HG02678 (cell line): Measurements from ENCODE around the gene DLG5.

ENCODE experiments used
- ATAC-seq: cut with Tn5 transposase; IDR thresholded peaks from one replicate; pipeline ENCODE4 v1.9.1; 2021; ENCODE audit warnings: mild to moderate bottlenecking, moderate library complexity; ENCODE audit not compliant: unreplicated experiment

Gene DLG5

GRCh38 chr10:77892021-77892739 is 34.4 kb downstream of the DLG5 start:
- no peak for ATAC-seq

DNA sequence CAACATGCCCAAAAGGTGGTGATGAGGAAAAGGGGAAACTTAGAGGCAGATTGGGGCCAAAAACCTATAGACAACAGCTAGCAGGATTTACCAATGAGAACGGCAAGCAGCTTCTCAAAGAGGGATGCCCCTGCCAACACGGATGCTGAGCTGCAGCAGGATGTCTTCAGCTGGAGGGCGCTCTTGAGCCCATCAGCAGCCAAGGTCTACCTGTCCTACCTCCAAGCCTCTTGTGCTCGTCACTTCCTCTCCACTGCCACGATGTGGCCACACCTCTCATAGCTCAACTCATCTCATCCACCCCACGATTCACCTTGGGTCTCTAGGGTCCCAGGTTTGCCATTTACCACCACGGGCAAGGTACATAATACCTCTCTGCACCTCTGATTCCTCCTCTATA is 36.5 kb downstream of the DLG5 start:
- no peak for ATAC-seq

- ATAC-seq: no peak
These were observed 37.2 kb downstream of the DLG5 start for GRCh38 chr10:77889277-77889903.

GRCh38 chr10:77888356-77888703 is 38.2 kb downstream of the DLG5 start:
- ATAC-seq: no peak

GRCh38 chr10:77887631-77888355 is 38.8 kb downstream of the DLG5 start:
- ATAC-seq: no peak

GRCh38 chr10:77886795-77887355 is 39.7 kb downstream of the DLG5 start:
- no peak for ATAC-seq

- ATAC-seq: no peak
These were observed 42.4 kb downstream of the DLG5 start for GRCh38 chr10:77884181-77884580.

- ATAC-seq: no peak
These were observed 44.9 kb downstream of the DLG5 start for GRCh38 chr10:77881636-77882035.

GRCh38 chr10:77881222-77881621 is 45.3 kb downstream of the DLG5 start:
- no peak for ATAC-seq

DNA sequence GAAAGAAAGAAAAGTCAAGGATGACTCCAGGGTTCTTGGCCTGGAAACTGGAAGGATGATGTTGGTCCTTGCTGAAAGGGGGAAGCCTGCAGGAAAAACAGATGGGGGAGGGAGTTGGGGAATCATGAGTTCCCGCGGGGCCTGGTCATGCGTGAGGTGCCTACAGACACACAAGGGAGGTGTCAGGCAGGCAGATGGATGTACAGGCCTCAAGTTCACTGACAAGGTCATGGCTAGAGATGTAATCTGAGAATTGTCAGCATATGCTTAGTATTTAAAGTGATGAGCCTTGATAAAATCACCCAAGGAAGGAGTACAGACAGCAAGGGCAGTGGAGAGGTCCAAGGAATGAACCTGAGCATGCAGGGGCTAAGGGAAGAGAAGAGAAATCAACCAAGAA is 46.8 kb downstream of the DLG5 start:
- no peak for ATAC-seq

DNA sequence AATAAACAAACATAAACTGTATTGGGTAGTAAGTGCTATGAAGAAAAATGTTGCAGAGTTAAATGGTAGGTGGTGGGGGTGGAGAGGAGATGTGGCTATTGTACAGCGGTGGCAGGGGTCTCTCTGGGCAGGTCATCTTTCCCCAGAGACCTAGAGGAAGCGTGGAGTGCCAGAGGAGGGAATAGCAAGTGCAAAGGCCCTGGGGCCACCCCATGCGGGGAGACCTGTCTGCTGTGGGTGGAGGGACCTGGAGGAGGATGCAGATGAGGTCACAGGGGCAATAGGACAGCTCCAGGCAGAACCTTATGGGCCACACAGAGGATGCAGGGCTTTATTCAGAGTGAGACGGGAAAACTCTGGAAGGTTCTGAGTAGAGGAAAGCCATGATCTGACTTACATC is 47.5 kb downstream of the DLG5 start:
- no peak for ATAC-seq

DNA sequence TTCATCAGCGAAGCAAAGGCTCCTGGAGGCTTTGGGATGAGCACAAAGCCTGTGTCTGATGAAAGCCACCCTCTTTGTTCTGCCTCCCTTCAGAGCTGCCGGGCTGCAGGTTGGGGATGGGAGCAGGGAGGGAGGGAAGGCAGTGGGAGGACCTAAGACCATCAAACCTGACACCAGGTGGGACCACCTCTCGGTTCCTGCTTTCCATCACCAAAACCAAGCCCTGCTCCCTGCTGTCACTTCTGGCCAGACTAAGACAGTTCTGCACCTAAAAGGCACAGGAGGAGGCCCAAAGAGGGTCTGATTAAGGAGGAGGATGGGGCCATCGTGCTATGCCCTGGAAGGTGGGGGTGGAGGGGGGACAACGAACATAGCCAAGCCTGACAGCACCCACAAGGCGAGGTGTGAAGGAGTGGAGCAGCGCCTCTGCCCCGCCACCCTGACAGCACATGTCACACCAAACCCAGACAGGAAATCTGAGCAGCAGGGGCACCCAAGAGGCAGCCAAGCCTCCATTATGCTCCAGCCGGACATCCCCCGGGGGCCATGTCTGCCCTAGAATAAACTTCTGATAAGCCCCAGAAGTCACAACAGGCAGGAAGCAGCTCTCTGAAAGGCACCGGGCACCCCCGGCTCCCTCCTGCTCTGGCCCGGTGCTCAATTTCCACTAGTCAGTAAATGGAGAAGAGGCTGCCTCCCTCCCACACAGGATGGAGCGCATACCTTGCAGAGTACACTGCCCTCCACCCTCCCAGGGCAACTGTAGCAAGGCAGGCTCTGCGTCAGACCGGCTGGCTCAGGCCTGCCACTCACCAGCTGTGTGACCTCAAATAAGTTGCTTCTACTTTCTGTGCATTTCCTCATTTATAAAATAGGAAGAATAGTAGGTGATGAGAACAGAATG is 48.9 kb downstream of the DLG5 start:
- ATAC-seq: peak; percentile 64

DNA sequence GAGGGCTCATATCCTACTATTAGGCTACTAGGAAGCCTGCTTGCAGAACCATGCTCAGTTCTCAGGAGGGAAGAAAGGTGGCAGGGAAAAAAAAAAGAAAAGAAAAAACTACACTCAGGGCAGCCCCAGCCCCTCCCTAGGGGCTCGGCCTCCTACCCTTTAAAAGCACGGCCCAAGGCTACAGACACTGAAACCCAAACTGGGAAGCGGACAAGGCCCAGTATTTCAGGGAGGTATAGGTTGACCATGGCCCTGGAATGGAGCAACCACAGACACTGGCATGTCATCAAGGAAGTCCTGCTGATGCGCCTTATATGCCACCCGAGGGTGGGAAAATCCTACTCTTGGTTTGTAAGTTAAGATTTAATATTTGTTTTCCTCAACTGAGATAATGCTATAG is 50.8 kb downstream of the DLG5 start:
- ATAC-seq: no peak

GRCh38 chr10:77874872-77875271 is 51.7 kb downstream of the DLG5 start:
- ATAC-seq: no peak

GRCh38 chr10:77873536-77874380 is 52.8 kb downstream of the DLG5 start:
- peak; percentile 86 for ATAC-seq

- no peak for ATAC-seq
These were observed 53.5 kb downstream of the DLG5 start for GRCh38 chr10:77872947-77873535.

DNA sequence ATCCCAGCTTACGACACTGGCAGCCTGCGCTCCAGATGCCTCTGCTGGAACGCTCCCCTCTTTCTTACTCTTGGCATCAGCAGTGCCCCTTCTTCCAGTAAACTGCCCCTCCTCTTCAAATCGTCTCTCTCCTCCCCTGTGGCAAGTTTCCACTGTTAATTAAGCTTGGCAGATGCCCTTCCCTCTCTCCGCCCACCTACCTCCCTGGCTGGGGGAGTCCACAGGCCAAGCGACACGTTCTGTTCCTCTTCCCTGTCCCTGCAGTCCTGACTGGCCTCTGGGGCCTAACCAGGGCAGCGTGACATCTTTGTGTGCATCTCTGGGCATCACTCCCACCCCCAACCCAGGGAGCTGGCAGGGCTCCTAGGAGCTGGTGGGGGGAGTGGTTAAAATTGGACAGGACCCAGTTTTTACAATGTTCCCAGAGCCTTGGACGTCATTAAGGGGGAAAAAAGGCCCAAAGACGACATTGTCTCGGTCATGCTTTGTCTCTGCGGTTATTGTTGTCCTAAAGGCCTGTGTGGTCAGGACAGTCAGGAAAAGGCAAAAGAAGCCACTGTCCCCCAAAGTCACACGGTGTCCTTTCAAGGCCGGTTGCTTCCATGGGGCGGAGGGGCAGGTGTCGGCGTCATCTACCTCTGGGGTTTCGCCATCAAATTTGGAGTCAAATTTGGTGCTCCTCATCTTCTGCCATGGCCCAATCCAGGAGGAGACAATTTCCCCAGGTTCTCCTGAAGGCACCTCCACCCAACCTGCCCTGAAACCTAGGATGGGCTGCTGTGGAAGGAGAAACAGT is 54.2 kb downstream of the DLG5 start:
- ATAC-seq: no peak

DNA sequence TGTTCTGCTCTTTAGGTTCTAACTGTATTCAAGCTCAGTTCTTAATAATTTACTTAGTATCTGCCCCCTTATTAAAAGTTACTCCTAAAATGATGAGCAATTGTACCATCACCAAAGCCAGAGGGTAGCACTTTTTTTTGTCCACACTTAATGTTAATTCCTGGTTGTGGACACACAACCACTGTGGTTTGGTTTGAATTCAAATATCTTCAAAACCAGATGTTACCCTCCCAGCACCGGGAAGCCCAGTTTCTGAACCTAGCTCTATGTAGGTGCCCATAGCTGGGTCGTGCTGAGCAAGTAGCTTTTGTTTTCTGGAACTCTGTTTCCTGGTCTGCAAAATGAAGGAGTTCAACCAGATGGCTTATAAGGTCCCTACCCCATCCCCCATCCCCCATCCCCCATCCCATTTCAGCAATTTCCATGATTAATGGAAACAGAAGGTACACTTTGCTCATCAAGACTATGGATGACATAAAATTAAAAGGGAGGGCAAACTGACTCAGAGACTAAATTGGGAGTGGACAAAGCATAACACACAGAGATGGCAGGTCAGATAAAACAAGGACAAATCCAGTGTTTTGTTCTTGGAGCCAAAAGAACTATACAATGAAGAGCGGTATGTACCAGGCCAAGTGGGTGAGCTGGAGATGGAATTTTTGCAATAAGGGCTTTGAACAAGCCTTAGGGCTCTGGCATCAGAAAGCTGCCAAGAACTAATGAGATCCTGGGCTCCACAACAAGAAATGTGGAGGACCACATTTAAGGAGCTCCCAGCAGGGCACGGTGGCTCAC is 56.7 kb downstream of the DLG5 start:
- no peak for ATAC-seq
